SH-SY5Y (cell line): ENCODE data around the gene KIAA1755.

ENCODE experiments used
- GATA2 ChIP-seq: IDR thresholded peaks from 2 replicates; pipeline ENCODE4 v1.6.1; 2011; ENCODE audit warnings: mild to moderate bottlenecking, low read depth, low read length
- GATA3 ChIP-seq: IDR thresholded peaks from 2 replicates; pipeline ENCODE4 v1.6.1; 2011; ENCODE audit warnings: low read depth, mild to moderate bottlenecking, low read length, moderate library complexity

KIAA1755 gene, protein sequence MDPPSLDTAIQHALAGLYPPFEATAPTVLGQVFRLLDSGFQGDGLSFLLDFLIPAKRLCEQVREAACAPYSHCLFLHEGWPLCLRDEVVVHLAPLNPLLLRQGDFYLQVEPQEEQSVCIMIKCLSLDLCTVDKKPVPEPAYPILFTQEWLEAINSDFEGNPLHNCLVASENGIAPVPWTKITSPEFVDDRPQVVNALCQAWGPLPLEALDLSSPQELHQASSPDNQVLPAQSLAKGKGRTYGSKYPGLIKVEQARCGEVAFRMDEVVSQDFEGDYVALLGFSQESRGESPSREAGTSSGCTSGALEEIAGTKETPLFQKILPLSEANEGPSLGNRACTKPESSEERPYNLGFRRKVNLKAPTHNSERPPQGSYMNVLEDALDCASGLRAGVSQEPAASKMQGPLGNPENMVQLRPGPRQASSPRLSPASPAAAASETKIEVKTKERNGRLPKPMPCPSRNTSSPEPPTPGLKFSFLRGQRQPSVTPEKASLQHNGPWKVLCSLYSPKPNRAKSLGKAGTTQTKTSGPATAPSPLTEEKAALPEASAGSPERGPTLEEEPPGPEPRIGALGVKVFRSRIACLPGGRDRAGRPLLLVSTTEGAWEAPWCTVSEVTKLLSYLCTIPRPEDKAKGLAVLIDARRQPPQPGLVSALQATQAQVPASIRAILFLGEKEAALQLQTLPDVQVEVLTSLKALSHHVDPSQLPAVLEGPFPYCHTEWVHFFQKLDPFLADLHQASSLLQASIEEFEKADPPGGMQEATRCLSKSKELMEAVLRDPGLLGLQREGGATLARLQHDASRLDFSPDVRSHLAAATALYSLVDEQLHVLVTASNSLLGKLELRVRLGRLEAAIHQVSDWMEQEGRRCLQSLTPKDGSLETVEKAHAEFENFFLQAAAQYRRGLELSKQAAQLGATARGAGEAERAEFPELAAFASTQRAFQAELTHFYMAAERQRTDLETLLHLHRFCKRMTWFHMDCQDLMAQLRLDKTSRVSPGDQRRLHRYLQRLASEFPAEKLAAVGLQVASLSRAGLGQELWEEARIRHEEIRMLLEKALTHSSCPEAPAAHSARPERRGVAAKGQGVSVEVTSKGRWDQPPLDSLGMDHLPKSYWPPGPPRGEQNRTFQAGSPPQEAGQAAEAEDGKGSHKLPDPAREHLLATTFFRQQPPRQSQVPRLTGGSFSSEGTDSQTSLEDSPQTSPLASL

DNA sequence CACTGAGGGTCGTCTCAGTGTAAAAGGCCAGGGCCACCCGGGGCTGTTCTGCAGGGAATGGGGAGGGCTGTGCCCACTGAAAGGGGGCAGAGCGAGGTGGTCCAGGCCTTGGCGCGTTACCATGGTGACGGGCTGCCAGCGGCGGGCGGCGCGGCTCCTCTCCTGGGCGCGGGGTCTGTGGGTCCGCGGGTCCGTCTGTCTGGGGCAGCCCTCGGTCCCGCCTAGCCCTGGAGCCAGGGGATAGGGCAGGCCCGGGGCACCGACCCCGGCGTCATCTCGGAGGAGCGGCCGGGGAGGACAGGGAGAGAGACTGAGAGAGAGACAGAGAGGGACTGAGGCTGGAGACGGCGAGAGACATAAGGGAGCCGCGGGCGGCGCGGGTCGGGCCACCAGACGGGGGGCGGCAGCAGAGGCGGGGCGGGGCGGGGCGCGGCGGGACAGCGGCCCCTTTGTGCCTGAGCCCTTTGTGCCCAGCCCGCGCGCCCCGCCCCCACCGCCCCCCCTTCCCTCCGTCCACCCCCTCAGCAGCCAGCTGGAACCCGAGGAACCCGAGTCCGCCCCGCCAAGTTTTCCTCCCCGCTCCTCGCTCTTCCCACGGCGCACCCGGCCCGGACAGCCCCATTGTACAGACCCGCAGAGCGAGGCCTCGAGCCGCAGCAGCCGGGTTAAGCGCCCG lies at the start of gene KIAA1755:
Gene KIAA1755, minus strand, starts transcription at position 358 of the 676 bp plus-strand sequence. Its CDS starts 235 bp downstream, at position 123.
- TF ChIP-seq GATA2, result no peak
- no peak for TF ChIP-seq GATA3

- TF ChIP-seq GATA2, result no peak
- no peak for TF ChIP-seq GATA3
Measured at GRCh38 chr20:38308447-38308846, 47.9 kb upstream of the KIAA1755 start.

DNA sequence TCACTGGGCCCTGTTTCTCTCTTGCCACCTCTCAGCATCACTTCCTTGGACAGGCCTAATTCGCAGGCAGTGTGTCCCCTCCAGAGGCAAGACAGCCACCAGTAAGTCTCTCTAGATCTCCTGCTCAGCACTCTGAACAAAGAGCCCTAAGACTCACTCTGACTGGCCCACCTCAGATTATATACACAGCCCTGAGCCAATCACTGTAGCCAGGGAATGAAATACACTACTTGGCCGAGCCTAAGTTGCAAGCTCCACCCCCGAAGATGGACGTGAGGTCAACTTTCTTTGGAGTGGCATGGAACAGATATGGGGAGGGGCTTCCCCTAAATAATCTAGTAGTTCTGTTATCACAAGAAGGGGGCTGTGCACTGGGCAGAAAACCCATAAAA lies 47.5 kb upstream of the KIAA1755 start:
- TF ChIP-seq GATA2 (no peak), GATA3 (no peak)

- TF ChIP-seq GATA2 (no peak), GATA3 (no peak)
Measured at GRCh38 chr20:38307371-38308046, 47.0 kb upstream of the KIAA1755 start.

DNA sequence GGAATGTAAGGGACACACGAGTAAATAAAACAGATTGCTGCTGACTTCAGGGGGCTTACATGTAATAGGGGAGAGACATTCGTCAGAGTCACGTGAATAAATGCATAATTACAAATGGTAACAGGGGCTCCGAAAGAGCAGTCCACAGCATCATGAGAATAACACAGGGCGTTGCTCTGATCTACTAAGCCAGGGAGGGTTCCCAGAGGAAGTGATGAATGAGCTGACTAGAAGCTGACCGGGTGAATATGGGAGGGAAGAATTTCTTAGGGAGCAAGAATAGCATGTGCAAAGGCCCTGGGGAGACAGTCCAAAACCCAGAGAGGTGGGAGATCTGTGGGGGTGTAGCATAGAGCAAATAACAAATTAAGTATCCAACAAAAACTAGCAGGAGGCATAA lies 45.8 kb upstream of the KIAA1755 start:
- TF ChIP-seq GATA3, result no peak
- TF ChIP-seq GATA2, result no peak

DNA sequence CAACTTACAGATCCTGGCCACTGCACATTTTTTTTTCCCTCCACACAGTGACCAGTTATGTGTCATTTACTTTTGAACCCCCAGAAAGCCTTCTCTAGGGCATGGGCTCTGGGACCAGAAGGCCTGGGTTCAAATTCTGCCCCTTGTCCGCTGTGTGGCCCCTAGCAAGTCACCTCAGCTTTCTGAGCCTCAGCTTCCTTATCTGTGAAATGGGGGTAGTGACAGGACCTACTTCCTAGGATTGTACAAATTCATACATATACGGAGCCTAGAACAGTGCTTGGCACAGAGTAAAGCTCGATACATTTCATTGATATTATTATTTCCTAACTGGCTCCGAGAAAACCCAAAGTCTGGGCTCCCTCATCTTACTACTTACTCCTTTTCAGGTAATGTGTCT lies 45.0 kb upstream of the KIAA1755 start:
- no peak for TF ChIP-seq GATA3
- no peak for TF ChIP-seq GATA2

- TF ChIP-seq GATA2 (no peak), GATA3 (no peak)
Measured at GRCh38 chr20:38304845-38305447, 44.4 kb upstream of the KIAA1755 start.

GRCh38 chr20:38303908-38304379 lies 43.4 kb upstream of the KIAA1755 start, which contains the start of gene BPI:
Gene BPI (plus strand): TSS chr20:38304156. CDS start chr20:38304224, 68 bp downstream.
- no peak for TF ChIP-seq GATA2
- TF ChIP-seq GATA3, result no peak

DNA sequence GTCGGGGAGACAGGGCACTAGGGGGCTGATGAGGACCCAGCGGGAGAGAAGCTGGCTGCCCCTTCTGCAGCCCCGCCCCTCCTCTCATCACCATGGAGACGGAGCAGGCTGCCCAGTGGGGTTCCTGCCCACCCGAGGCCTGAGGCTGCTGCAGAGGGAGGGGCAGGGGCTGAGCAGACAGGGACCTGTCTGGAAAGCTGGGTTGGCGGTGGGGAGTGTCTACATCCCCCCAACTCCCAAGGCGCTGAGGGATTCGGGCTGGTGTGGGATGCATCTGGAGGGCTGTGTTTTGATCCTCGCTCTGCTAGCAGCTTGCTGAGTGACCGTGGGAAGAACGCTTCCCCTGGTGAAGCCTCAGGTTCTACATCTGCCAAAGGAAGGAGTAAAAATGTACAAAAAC lies 42.3 kb upstream of the KIAA1755 start:
- no peak for TF ChIP-seq GATA2

DNA sequence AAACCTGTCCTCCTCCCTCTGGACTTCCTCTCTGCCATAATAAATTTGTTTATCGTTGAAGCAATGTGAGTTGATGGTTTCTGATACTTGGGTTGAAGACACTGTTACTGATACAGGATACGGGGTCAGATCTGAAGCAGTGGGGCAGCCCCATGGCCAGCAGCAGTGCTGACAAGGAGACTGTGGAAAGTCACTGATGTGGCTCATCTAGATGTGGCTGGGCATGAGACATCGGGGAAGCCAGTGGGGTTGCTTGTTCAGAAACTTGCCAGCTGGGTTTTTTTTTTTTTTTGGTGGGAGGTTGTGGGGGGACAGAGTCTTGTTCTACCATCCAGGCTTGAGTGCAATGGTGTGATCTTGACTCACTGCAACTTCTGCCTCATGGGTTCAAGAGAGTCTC lies 40.8 kb upstream of the KIAA1755 start:
- TF ChIP-seq GATA2 (no peak), GATA3 (no peak)

GRCh38 chr20:38300438-38300837 lies 39.9 kb upstream of the KIAA1755 start:
- TF ChIP-seq GATA2 (no peak), GATA3 (no peak)

DNA sequence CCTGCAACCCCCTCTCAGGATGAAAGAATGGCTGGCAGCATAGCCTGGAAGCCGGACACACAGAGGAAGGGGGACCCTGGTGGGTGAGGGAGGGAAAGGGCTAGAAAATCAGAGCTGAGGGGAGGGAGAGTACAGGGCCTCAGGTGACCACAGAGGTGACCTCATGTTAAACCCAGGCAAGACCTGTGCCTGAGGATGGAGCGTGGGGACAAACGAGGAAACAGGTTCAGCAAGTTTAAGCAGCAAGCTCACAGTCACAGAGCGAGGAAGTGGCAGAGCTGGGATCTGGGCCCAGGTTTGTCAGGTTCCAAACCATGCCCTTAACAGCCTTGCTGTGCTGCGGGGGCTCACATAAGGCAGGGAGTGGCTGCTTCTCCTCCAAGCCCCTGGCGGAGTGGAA lies 39.4 kb upstream of the KIAA1755 start:
- TF ChIP-seq GATA3 (no peak), GATA2 (no peak)

- no peak for TF ChIP-seq GATA2
Measured at GRCh38 chr20:38298768-38299288, 38.3 kb upstream of the KIAA1755 start.

DNA sequence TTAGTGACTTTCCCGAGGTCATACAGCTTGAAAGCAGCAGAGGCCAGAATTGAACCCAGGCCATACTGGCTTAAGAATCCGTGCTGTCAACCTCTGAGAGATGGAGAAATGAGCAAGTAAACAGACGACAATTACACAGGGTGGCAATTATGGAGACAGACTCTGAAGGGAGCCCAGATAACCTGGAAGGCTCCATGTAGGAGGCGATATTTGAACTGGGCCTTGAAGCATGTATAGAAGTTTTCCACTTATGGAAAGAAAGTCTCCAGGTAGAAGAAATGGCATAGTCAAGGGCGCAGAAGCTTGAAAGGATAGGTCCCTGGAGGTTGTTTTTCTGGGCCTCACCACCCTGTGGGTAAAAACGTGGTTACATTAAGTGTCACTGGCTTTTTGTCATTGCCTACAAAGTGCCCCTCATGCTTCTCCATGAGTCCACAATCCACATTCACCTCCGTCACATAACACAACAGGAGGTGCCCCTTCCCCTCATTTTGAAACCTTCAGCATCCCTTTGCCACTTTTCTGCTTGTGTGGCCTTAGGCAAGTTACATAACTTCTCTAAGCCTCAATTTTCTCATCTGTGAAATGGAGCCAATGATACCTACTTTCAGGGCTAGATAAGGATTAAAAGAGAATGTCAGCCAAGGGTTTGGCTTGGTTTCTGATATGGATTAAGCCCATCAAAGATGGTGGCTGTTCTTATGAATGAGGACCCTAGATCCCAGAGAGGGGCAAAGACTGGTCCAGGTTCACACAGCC lies 37.6 kb upstream of the KIAA1755 start:
- TF ChIP-seq GATA3 (no peak), GATA2 (no peak)
